ENCODE results near the gene GLIPR1L2.

The GLIPR1L2 gene

DNA sequence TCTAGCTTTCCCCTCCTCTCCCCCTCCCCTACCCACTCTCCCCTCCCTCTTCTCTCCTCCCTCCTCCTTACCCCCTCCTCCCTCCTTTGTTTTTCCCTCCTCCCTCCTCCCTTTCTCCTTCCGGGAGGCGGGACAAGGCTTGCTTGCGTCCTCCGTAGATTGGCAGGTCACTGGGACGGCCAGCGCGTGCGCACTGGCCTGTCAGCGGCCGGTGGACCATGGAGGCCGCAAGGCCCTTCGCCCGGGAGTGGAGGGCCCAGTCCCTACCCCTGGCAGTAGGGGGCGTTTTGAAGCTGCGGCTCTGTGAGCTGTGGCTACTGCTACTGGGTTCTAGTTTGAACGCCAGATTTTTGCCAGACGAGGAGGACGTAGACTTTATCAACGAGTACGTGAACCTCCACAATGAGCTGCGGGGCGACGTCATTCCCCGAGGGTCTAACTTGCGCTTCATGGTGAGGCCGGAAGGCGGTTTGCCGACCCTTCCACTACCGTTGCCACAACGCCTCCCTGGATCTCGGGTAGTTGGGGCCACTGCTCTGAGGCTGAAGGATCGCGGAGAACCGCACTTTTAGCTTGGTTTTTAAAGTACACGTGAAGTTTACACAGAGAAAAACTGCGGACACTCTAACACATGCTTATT lies at the start of gene GLIPR1L2:
TSS of gene GLIPR1L2 (plus strand) at position 191 of the 640 bp plus-strand sequence. CDS start at position 219, 28 bp downstream.
- peak; percentile 93 for DNase-seq

- no peak for DNase-seq
Measured at GRCh38 chr12:75341873-75342272, 49.0 kb upstream of the GLIPR1L2 start.

DNA sequence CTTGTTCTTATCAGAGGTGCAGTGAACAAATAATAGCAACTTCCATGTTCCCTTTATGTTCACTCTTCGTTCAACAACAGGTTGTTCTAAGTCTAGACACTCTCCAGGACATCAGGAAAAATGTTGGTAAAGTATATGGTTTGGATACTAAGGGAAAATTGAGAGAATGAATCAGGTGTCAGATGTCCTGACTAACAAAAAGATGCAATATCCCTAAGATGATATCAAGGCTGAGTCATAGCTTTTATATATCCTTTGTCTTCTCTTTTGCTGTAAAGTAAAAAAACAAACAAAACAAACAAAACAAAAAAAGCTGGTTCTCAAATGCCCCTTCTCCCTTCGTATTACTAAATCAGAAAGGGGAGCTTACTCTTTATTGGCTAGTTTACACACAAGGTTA lies 45.4 kb upstream of the GLIPR1L2 start:
- no peak for DNase-seq

GRCh38 chr12:75346215-75346614 lies 44.7 kb upstream of the GLIPR1L2 start:
- DNase-seq, result peak; percentile 8

GRCh38 chr12:75349946-75350345 lies 40.9 kb upstream of the GLIPR1L2 start:
- no peak for DNase-seq

DNA sequence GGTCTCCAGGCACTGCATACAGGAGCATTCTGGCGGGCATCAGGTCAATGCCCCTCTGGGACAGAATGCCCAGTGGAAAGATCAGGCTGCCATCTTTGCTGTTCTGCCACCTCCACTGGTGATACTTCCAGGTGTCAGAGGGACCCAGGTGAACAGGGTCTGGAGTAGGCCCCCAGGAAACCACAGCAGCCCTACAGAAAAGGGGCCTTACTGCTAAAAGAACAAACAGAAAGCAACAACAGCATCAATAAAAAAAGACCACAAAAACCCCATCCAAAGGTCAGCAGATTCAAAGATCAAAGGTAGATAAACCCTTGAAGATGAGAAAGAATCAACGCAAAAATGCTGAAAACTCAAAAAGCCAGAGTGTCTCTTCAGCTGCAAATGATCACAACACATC lies 40.5 kb upstream of the GLIPR1L2 start:
- no peak for DNase-seq

DNA sequence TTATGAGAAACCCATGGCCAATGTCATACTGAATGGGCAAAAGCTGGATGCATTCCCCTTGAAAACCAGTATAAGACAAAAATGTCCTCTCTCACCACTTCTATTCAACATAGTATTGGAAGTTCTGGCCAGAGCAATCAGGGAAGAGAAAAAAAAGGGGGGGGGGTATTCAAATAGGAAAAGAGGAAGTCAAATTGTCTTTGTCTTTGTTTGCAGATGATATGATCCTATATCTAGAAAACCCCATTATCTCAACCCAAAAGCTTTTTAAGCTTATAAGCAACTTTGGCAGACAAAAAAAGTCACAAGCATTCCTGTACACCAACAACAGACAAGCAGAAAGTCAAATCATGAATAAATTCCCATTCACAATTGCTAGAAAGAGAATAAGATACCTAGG lies 36.9 kb upstream of the GLIPR1L2 start:
- DNase-seq, result no peak

DNA sequence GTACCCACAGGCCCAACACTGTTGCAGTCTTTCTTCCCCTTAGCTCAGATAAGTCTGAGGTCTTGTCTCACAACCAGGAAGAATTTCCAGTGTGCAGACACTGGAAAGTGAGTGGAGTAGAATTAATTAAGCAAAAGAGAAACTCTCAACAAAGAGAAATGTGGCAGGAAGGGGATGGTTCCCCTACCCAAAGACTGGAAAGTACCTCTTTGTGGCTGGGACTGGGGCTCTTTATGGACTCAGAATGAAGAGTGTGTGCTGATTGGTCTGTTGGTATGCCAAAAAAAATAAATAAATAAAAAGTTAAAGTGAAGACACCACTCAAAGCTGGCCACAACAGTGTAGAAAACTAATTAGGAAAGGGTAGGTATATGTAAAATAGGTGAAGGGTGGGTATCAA lies 30.0 kb upstream of the GLIPR1L2 start:
- no peak for DNase-seq

DNA sequence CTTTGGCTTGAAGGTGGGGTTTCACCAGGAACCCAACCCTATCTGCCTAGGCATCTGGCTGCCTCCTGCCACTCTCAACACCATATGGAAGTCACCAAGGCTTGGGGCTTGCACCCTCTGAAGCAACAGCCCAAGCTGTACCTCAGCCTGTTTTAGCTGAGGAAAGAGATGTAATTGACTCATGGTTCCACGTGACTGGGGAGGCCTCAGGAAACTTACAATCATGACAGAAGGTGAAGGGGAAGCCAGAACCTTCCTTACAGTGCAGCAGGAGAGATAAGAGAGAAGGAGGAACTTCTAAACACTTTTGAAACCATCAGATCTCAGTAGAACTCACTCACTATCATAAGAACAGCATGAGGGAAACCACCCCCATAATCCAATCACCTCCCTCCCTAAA lies 29.5 kb upstream of the GLIPR1L2 start:
- no peak for DNase-seq

DNA sequence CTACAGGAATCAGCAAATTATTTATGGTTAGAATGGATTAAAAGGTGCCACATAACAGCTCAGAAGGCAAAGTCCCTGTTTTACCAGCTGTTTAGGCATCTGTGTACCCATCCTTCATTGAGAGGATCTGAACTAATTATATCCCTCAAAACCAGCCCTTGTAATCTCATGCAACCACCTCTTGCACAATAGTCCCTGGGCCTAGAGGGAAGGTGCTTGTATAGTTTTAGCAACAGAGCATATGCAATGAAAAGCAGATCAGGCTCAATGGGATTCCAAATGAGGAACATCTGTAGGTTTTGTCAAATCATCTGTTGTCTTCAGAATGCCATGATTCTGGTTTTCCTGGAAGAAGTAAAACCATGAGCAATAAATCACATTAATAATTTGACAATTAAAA lies 26.0 kb upstream of the GLIPR1L2 start:
- no peak for DNase-seq

- no peak for DNase-seq
Measured at GRCh38 chr12:75366629-75367028, 24.3 kb upstream of the GLIPR1L2 start.

GRCh38 chr12:75374971-75375370 lies 15.9 kb upstream of the GLIPR1L2 start:
- no peak for DNase-seq

- no peak for DNase-seq
Measured at GRCh38 chr12:75378354-75378753, 12.5 kb upstream of the GLIPR1L2 start.

DNA sequence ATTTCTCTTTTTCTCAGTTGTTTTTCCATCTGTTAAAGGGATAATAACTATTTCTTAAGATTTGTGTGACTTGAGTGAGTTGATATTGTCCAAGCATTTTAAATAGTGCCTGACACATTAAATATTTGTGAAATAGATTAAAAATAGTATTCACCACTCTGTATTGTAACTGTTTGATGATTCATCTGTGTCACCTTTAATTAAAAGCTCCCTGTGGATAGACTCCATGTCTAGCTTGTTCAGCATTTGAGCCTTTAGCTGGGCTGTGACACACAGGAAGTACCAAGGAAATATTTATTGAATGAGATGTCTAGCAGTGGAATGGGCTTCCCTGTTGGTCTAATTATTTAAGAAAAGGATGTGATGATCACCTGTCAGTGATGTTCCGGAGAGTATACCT lies 1.8 kb upstream of the GLIPR1L2 start:
- DNase-seq, result no peak

GRCh38 chr12:75389706-75390105 lies 1.2 kb upstream of the GLIPR1L2 start:
- no peak for DNase-seq

DNA sequence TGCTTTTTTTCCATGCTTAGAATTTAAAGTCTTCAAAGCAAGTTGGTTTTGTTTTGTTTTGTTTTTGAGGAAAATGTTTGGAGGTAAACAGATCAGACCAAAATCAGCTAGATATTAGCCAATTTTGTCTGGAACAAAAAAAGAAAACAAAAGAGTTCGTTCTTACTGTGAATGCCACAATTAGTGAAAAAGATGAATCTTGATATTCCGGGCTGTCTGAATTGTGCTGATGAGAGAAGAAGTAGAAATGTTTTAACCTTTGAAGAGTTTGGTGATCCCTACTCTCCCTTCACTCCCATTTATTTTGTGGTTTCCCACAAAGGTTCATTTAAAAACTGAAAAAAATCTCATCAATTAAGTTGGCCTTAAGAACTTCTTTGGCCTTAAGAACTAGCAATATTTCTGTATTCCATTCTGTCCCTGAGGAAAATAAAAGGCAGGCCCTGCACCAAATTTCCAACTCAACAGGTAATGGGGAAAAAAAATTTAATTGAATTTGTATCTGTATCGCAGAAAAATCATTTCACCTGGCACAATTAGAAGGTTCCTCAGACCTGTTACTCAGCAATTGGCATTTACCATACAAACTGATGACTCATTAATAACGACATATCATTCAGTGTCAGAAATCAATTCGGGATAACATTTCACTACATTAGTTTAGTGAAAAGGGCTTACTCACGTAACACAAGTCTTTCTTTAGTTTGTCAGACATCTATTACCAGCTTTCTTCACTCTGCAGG lies 562 bp upstream of the GLIPR1L2 start:
- DNase-seq, result no peak

DNA sequence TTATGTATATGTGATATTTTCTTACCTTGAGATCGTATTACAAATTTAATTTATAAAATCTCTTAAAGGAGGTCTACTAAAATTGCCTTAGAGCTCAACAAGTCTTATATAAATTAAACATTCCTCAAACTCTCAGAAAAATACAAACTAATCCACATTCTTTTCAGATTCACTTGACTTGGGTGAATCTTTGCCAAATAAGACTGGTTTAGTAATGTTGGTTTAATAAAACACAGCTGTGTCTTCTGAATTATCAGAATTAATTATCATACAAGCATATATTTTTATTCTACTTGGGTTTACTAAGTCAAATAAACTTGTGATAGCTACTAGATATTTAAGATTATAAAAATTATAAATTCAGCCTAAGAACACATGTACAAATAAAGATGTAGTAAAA lies 13.3 kb downstream of the GLIPR1L2 start:
- DNase-seq, result no peak

GRCh38 chr12:75407683-75408082 lies 16.8 kb downstream of the GLIPR1L2 start:
- DNase-seq, result no peak

GRCh38 chr12:75409830-75410229 lies 18.9 kb downstream of the GLIPR1L2 start:
- DNase-seq, result no peak

DNA sequence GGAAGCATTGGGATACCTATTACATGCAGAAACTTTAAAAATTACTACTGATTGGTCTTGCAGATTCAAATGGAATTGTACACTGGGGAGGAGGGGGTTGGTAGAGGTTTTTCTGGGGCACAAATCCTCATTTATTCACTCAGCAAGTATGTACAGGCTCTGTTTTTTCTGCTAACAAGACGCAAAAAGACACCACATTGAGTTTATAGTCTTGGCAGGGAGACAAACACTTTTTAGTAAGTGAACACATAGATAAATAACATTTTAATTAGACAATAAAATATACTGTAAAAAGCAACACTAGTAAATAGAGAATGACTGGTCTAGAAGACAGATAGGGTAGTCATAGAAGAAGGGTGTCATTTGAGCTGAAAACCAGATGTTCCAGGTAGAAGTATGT lies 23.8 kb downstream of the GLIPR1L2 start:
- DNase-seq, result no peak

DNA sequence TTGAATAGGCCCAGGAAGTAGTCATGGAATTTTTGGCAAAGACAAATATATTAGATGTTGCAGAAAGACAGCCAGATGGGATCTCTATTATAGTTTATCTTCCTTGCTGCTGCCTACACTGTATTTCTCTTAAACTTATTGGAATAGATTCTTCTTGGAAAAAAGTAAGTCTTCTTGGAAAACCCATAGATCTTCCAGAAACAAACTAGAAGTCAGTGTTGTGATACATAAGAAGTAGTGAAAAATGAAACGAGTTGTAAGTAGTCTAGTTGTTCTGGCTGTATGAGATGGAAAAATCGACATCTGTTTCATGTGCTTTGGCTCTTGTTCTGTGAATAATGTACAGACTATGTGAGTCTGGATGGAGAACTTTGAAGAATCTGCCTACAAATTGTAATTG lies 29.0 kb downstream of the GLIPR1L2 start:
- DNase-seq, result no peak

DNA sequence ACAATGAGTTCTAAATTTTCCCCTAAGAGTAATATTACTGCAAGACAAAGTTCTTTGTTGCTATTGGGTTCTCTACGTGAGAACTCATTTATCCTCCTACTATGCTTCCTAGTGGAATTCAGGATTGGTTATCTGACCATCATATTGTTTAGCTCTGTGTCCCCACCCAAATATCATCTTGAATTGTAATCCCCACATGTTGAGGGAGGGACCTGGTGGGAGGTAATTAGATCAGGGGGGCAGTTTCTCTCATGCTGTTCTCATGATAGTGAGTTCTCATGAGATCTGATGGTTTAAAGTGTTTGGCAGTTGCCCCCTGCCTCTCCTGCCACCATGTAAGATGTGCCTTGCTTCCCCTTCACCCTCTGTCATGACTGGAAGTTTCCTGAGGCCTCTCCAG lies 36.6 kb downstream of the GLIPR1L2 start:
- no peak for DNase-seq

GRCh38 chr12:75428767-75429166 lies 37.9 kb downstream of the GLIPR1L2 start:
- no peak for DNase-seq

- no peak for DNase-seq
Measured at GRCh38 chr12:75432924-75433323, 42.0 kb downstream of the GLIPR1L2 start.

DNA sequence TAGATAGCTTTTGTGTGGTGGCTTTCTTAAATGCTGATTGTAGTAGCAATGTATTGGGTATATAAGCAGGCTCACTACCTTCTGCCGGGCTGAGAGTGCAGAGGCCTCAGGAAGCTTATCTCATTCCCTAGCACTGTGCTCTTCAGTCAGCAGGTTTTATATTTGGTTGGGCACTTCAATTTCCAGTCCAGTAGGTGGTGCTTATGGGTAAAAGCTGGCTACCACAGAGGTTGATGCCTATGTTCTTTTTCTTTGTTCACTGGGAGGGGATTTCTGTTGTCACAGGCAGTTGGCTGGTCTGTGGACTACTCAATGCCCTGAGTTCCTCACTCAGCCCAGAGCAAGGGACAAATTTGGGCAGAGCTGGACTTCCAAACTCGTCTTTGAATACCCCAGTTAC lies 46.7 kb downstream of the GLIPR1L2 start:
- no peak for DNase-seq

All from stimulated activated CD4-positive, alpha-beta T cell treated with anti-CD3 and anti-CD28 coated beads, Interleukin-1b, Interleukin-23, amount 100 ng/mL, for 48 hours (primary cell).